Transverse colon (tissue), 4 donors: ENCODE results near the gene OR10H5.

Experiments
- CTCF ChIP-seq, 5 experiments: fragments of 200-600 bp in 3 of 5; fragments of 450-650 bp in 2 of 5; sonication (generic) in 3 of 5; IDR thresholded peaks; 1 replicate in 2 of 5; 2 replicates in 3 of 5; pipeline ENCODE4 v1.5.1; 2016 to 2017; ENCODE audit warnings: antibody characterized with exemption in 5 of 5, inconsistent platforms in 3 of 5, mild to moderate bottlenecking in 2 of 5, moderate library complexity in 1 of 5
- POLR2A ChIP-seq: fragments of 450-650 bp; IDR thresholded peaks from one replicate; pipeline ENCODE4 v1.6.1; 2016; ENCODE audit warnings: antibody characterized with exemption, mild to moderate bottlenecking, moderate library complexity
- POLR2AphosphoS5 ChIP-seq, 3 donors: sonication (generic); formaldehyde crosslinking; IDR thresholded peaks; one replicate each; pipeline ENCODE4 v1.6.1; 2016; ENCODE audit warnings: antibody characterized with exemption in 3 of 3

GRCh38 chr19:15776991-15777970 lies 10.2 kb upstream of the OR10H5 start:
- TF ChIP-seq CTCF (IDR thresholded peaks at IDR 0.05) (no peak), POLR2A (no peak), POLR2AphosphoS5 (IDR thresholded peaks at IDR 0.05) (no peak)
